ENCODE measurements around the gene RAP2A. TPM values are rescaled to one million over a fixed set of nuclear protein-coding genes. Genes with fewer than 3 reads are reported as not detected.

Gene RAP2A
- total RNA-seq, 1 experiment from 2014 or later = 32.1 TPM

DNA sequence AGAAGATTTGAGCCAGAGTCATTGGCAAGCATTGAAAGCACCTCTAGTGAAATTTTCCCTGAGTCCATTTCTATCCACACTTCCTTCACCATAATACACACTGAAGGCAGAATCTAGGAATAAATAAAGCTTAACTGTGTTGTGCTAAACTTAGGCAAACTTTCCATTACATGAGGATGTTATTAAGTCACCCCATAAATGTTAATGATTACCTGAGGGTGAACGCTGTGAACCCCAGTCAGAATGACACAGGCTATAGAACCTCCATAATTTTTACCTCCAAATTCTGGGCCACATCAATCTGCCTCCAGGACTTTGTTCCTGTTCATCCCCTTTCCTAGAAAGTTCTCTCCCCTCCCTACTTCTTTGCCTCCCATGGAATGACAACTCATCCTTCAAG is 71.0 kb downstream of the RAP2A start:
- Histone ChIP-seq H2BK12ac (ENCODE audit: insufficient read length, low read depth, low read length) (no peak overlapping the region), H3K27me3 (ENCODE audit: insufficient read depth, low read length) (no peaks in the 10 kb centered on the region), H2BK15ac (ENCODE audit: low read depth, low read length) (no peak overlapping the region), H3K14ac (ENCODE audit: insufficient read depth, low read length) (no peak overlapping the region), H3K27ac (ENCODE audit: insufficient read length, low read depth, low read length) (no peak overlapping the region), H3K4me1 (ENCODE audit: insufficient read depth, low read length) (peaks cover 2% of the 10 kb centered on the region; the same call in 1 of the 2 replicates), H3K9me3 (ENCODE audit: control insufficient read depth, low read depth, low read length) (no peaks in the 10 kb centered on the region), H4K5ac (ENCODE audit: insufficient read length, low read depth, low read length) (no peak overlapping the region), H3T11ph (ENCODE audit: low read length) (no peak overlapping the region), H4K20me1 (ENCODE audit: control insufficient read depth, insufficient read depth, insufficient read length) (no peaks in the 10 kb centered on the region), H2AFZ (ENCODE audit: low read length) (no peak overlapping the region), H3K56ac (ENCODE audit: insufficient read length, low read depth, low read length) (no peak overlapping the region), H4K91ac (ENCODE audit: insufficient read length, low read depth, low read length) (no peak overlapping the region), H2BK20ac (ENCODE audit: low read depth, low read length, poor library complexity, severe bottlenecking) (no peak overlapping the region), H3K79me1 (ENCODE audit: insufficient read depth, low read depth, low read length, poor library complexity, severe bottlenecking) (no peaks in the 10 kb centered on the region), H2BK120ac (ENCODE audit: low read depth, low read length, poor library complexity, severe bottlenecking) (no peak overlapping the region), H3K4ac (ENCODE audit: low read depth, low read length) (no peak overlapping the region), H3K23me2 (ENCODE audit: insufficient read length, low read depth, low read length, poor library complexity, severe bottlenecking) (no peaks in the 10 kb centered on the region), H4K8ac (replicated peaks; ENCODE audit: insufficient read length, low read depth, low read length) (no peak overlapping the region), H3K9ac (ENCODE audit: extremely low read depth, insufficient read length, low read length) (no peak overlapping the region), H3K4me2 (ENCODE audit: insufficient read depth, insufficient read length, low read length) (no peak overlapping the region), H2AK5ac (ENCODE audit: insufficient read length, low read length) (no peak overlapping the region), H3K79me2 (ENCODE audit: insufficient read depth, low read length) (no peaks in the 10 kb centered on the region), H3K18ac (ENCODE audit: insufficient read length, low read depth, low read length) (no peak overlapping the region), H2BK5ac (ENCODE audit: insufficient read length, low read length) (no peak overlapping the region), H3K23ac (ENCODE audit: insufficient read length, low read depth, low read length) (no peak overlapping the region)
- no peak overlapping the region for H3K4me3 Mint-ChIP-seq
- H3K27ac Mint-ChIP-seq = no peak overlapping the region
- WGBS (ENCODE audit: extremely low coverage, insufficient read length, low lambda C conversion rate) = no CpG with 5 or more reads among the region's 1 CpG
- peaks cover 0 to 5% of the 10 kb centered on the region in 2 experiments; a peak in 2 of 4 replicates for H3K4me1 Mint-ChIP-seq
- no peaks in the 10 kb centered on the region for H3K27me3 Mint-ChIP-seq (ENCODE audit: low read depth)
- no peak for DNase-seq
- TF ChIP-seq, protein P1, sequence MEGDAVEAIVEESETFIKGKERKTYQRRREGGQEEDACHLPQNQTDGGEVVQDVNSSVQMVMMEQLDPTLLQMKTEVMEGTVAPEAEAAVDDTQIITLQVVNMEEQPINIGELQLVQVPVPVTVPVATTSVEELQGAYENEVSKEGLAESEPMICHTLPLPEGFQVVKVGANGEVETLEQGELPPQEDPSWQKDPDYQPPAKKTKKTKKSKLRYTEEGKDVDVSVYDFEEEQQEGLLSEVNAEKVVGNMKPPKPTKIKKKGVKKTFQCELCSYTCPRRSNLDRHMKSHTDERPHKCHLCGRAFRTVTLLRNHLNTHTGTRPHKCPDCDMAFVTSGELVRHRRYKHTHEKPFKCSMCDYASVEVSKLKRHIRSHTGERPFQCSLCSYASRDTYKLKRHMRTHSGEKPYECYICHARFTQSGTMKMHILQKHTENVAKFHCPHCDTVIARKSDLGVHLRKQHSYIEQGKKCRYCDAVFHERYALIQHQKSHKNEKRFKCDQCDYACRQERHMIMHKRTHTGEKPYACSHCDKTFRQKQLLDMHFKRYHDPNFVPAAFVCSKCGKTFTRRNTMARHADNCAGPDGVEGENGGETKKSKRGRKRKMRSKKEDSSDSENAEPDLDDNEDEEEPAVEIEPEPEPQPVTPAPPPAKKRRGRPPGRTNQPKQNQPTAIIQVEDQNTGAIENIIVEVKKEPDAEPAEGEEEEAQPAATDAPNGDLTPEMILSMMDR (conservative IDR thresholded peaks at IDR 0.05) = no peak
- H3K36me3 Mint-ChIP-seq (ENCODE audit: insufficient read depth in 1 of 3, low read depth in 3 of 3) = no peaks in the 10 kb centered on the region
- peaks cover 0 to 3% of the 10 kb centered on the region in 2 experiments; a peak in 1 of 5 replicates for H3K9me3 Mint-ChIP-seq
